Lower lobe of right lung (tissue), 2 donors: Measurements from ENCODE around the gene TMCC3. TPM values are rescaled to one million over a fixed set of nuclear protein-coding genes. Genes with fewer than 3 reads are reported as not detected.
"Not testable (repeated sequence)": the region's sequence is repeated elsewhere in the genome, so short reads cannot be mapped to it uniquely, and the experiment has no call there.

ENCODE experiments used
- ATAC-seq, 2 donors: fragments of 200-7000 bp; cut with Tn5 transposase; one replicate each; pipeline ENCODE4 v1.9.1; 2020 to 2022; ENCODE audit warnings: mild to moderate bottlenecking in 2 of 2, moderate library complexity in 2 of 2
- DNase-seq: peaks from one replicate; pipeline ENCODE4 v3.0.0-alpha.2; 2020
- H3K27ac ChIP-seq: fragments of 200-600 bp; one replicate; pipeline ENCODE4 v1.8.0; 2022
- H3K27me3 ChIP-seq: fragments of 200-600 bp; one replicate; pipeline ENCODE4 v1.8.0; 2022; ENCODE audit warnings: low read depth
- H3K36me3 ChIP-seq: fragments of 200-600 bp; one replicate; pipeline ENCODE4 v1.8.0; 2022; ENCODE audit warnings: mild to moderate bottlenecking
- H3K4me1 ChIP-seq: fragments of 200-600 bp; one replicate; pipeline ENCODE4 v1.8.0; 2022
- H3K4me3 ChIP-seq: fragments of 200-600 bp; one replicate; pipeline ENCODE4 v1.8.0; 2022; ENCODE audit warnings: mild to moderate bottlenecking
- H3K9me3 ChIP-seq: fragments of 200-600 bp; one replicate; pipeline ENCODE4 v1.8.0; 2022
- intact Hi-C: fragments of 100-400 bp; cut with DNase I; formaldehyde crosslinking; loops from one replicate; pipeline ENCODE4 v1.11.0; 2022
- total RNA-seq: library from RNA; stranded (reverse); fragmentation: NEBNext Ultra II Directional; extraction: Animal tissue kit (Norgen Biotek cat#: 25700); gene quantifications from one replicate; pipeline ENCODE4 v1.2.1, GENCODE V29; 2021
- TF ChIP-seq, protein P1 (sequence below): fragments of 200-600 bp; IDR thresholded peaks from one replicate; pipeline ENCODE4 v1.8.0; 2022; ENCODE audit warnings: antibody characterized with exemption, mild to moderate bottlenecking
- donor health status: DM: no; HTN: yes; CAD: no; lungs with severe emphysema.

TMCC3 gene
- total RNA-seq, 1 donor from 2014 or later = 9.7 TPM

DNA sequence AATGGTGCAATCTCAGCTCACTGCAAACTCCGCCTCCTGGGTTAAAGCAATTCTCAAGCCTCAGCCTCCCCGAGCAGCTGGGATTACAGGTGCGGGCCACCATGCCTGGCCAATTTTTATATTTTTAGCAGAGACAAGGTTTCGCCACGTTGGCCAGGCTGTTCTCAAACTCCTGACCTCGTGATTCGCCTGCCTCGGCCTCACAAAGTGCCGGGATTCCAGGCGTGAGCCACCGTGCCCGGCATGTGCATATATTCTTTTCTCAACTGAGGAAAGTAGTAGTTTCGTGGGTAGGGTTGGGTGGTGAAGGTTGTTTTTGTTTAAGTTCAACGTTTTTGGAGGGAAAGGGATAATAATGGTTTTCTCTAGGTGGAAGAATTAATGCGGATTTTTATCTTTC is 96.5 kb downstream of the TMCC3 start:
- no peak overlapping the region for H3K4me3 ChIP-seq
- intact Hi-C loops = no loop called here
- no peaks in the 10 kb centered on the region for H3K36me3 ChIP-seq
- DNase-seq (no peak), ATAC-seq (no peak)
- H3K4me1 ChIP-seq = no peaks in the 10 kb centered on the region
- H3K27ac ChIP-seq = no peak overlapping the region
- no peaks in the 10 kb centered on the region for H3K9me3 ChIP-seq
- TF ChIP-seq, protein P1, sequence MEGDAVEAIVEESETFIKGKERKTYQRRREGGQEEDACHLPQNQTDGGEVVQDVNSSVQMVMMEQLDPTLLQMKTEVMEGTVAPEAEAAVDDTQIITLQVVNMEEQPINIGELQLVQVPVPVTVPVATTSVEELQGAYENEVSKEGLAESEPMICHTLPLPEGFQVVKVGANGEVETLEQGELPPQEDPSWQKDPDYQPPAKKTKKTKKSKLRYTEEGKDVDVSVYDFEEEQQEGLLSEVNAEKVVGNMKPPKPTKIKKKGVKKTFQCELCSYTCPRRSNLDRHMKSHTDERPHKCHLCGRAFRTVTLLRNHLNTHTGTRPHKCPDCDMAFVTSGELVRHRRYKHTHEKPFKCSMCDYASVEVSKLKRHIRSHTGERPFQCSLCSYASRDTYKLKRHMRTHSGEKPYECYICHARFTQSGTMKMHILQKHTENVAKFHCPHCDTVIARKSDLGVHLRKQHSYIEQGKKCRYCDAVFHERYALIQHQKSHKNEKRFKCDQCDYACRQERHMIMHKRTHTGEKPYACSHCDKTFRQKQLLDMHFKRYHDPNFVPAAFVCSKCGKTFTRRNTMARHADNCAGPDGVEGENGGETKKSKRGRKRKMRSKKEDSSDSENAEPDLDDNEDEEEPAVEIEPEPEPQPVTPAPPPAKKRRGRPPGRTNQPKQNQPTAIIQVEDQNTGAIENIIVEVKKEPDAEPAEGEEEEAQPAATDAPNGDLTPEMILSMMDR = no peak
- no peaks in the 10 kb centered on the region for H3K27me3 ChIP-seq

DNA sequence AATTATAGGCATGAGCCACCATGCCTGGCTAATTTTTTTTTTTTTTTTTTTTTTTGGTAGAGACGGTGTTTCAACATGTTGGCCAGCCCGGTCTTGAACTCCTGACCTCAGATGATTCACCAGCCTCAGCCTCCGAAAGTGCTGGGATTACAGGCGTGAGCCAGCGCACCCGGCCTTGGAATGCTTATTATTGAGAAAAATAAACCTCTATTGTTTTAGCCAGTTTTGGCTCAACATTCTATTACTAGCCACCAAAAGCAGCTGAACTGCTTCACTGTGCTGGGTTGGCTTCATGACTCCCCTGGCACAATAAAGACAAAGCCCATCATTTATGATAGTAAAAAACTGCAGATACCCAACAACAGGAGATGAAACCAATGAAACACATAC is 97.2 kb downstream of the TMCC3 start:
- H3K27ac ChIP-seq = no peak overlapping the region
- no peaks in the 10 kb centered on the region for H3K27me3 ChIP-seq
- H3K4me1 ChIP-seq = no peaks in the 10 kb centered on the region
- no peaks in the 10 kb centered on the region for H3K36me3 ChIP-seq
- no peak overlapping the region for H3K4me3 ChIP-seq
- DNase-seq (no peak), ATAC-seq (no peak)
- TF ChIP-seq, protein P1 = no peak
- intact Hi-C loops = no loop called here
- no peaks in the 10 kb centered on the region for H3K9me3 ChIP-seq

GRCh38 chr12:94551810-94552209 is 98.5 kb downstream of the TMCC3 start:
- TF ChIP-seq, protein P1 = no peak
- ATAC-seq (no peak), DNase-seq (no peak)
- Histone ChIP-seq H3K27ac (no peak overlapping the region), H3K27me3 (no peaks in the 10 kb centered on the region), H3K9me3 (no peaks in the 10 kb centered on the region), H3K4me3 (no peak overlapping the region), H3K36me3 (no peaks in the 10 kb centered on the region), H3K4me1 (no peaks in the 10 kb centered on the region)
- intact Hi-C loops = no loop called here

GRCh38 chr12:94550964-94551363 is 99.4 kb downstream of the TMCC3 start:
- intact Hi-C loops = no loop called here
- DNase-seq = no peak
- peak; percentile 20 to 30 for ATAC-seq

GRCh38 chr12:94548833-94549232 is 101.5 kb downstream of the TMCC3 start:
- intact Hi-C loops, H3K27me3 ChIP-seq, H3K4me1 ChIP-seq, H3K27ac ChIP-seq, ATAC-seq, H3K9me3 ChIP-seq, DNase-seq, H3K36me3 ChIP-seq, H3K4me3 ChIP-seq: not testable (repeated sequence)

More at GRCh38 chr12:94550964-94551363, 99.4 kb downstream of the TMCC3 start:
- H3K36me3 ChIP-seq = no peaks in the 10 kb centered on the region
- H3K27me3 ChIP-seq = no peaks in the 10 kb centered on the region
- H3K27ac ChIP-seq = no peak overlapping the region
- no peak overlapping the region for H3K4me3 ChIP-seq
- TF ChIP-seq, protein P1 = no peak
- H3K9me3 ChIP-seq = no peaks in the 10 kb centered on the region
- no peaks in the 10 kb centered on the region for H3K4me1 ChIP-seq

DNA sequence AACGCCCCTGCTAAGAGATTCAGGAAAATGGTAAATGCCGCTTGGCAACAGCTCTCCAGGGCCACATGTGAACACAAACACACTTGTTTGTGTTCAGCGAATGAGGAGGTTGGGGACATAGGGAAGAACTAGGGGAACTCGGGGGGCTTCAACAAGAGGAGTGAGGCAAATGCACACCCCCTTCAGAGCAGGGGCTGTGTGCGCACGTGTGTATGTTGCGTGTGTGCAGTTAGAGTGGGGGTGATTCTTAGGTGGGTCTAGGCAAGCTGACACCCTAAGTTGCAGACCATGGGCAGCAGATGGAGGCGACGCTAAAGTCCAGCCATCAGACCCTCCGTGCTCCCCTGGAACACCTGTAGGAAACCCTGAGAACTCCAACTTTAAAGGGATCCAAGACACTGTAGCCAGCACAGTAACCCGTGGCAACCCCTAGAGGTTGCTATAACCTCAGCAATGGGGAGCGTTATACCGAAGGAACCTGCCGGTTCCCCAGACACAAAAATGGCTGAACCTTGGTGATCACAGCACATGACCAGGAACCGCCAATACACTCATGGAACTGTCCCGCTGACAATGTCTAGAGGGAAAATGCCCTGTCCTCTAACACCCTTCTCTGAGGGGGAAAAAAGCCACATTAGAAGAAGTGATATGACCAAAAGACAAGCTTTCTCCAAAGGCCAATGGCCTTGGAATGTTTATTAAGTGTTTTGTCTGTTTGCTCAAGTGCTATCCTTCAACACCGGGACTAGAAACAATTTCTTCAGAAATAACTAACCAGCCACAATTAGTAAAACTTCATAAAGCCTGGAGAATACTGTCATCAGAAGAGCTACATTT is 104.2 kb downstream of the TMCC3 start:
- no peaks in the 10 kb centered on the region for H3K36me3 ChIP-seq
- ATAC-seq (peak; percentile 93 to 95), DNase-seq (peak; percentile 53)
- no peaks in the 10 kb centered on the region for H3K4me1 ChIP-seq
- no peak overlapping the region for H3K27ac ChIP-seq
- TF ChIP-seq, protein P1 = peak; percentile 81
- H3K9me3 ChIP-seq = no peaks in the 10 kb centered on the region
- H3K4me3 ChIP-seq = no peak overlapping the region
- no peaks in the 10 kb centered on the region for H3K27me3 ChIP-seq
- intact Hi-C loops = no loop called here
